Middle frontal gyrus (tissue), 1 donor: ENCODE data around the gene PTGER1.
"Not testable (repeated sequence)": the region's sequence is repeated elsewhere in the genome, so short reads cannot be mapped to it uniquely, and the experiment has no call there.

ENCODE experiments used
- DNase-seq: peaks from one replicate; pipeline ENCODE4 v3.0.0-alpha.2; 2015; ENCODE audit warnings: low spot score; ENCODE audit errors: extremely low spot score

Gene PTGER1

DNA sequence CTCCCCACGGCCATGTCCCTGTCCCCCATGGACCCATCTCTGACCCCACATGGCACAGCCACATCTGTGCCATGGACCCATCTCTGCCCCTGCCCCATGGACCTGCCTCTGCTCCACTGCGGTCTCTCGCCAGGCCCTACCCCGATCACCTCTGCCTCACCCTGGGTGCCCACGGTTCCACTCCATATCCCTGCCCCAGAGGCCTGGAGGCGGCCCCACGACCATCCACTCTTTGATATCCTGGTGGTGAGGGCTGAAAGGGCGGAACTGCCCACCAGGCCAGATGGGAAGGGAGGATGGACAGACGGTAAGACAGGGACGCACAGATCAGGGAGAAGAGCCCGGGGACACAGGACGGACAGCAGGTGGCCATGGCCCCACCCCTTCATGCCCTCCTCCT is 327 bp downstream of the PTGER1 start:
- DNase-seq: no peak

DNA sequence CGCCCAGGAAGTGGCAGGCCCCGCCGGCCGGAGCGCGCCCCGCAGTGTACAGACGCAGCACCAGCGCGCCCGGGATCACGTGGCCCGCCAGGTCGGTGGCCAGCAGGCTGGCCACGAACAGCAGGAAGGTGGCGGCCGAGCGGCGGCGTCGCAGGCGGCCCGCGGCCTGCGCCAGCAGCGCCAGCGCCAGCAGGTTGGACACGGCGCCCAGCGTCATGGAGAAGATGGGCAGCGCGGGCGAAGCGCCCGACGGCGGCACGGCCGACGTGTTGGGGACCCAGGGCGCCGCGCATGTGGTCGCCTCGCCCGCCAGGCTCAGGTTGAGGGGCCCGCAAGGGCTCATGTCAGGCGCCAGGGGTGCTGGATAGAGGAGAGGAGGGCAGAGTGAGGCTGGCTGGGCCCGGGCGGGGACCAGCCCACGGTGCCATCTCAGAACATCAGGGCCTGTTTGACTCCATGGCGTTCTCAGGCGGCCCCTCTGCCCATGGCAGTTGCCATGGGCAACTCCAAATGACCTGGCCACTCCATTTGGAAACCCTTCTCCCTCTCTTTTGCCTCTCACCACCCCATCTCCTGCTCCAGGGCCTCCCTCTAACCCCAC is 1.1 kb downstream of the PTGER1 start:
- DNase-seq: no peak

DNA sequence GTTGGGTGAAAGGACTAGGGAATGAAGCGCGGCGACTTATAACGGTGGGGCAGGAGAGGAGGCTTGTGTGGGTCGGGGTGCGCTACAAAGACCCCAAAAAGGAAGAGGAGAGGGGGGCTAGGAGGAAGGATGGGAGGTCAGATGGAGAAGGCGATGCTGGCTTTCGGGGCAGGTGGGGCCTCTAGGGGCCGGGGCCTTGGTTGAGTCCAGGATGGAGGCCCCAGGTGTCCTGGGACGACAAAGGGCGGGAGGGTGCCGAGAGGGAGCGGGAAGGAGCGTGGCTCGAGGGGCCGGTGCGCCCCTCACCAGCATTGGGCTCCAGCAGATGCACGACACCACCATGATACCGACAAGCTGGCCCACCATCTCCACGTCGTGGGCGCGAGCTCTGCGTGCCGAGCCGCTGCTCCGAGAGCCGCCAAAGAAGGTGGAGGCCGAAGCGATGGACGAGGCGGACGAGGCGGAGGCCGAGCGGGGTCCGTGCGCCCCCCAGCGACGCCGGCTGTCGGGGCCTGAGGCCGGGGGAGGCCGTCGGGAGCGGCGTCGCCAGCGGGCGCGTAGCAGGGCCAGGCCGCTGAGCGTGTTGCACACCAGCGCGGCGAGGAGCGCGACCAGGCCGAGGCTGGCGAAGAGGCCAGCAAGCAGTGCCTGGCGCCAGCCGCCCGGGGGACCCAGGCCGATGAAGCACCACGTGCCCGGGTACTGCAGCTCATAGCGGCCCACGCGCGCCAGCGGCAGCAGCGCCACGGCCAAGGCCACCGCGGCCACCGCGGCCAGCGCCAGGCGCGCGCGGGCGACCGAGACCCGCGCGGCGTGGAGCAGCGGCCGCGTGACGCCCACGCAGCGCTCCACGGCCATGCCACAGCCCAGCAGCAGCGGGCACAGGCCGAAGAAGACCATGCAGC is 1.8 kb downstream of the PTGER1 start:
- no peak for DNase-seq

DNA sequence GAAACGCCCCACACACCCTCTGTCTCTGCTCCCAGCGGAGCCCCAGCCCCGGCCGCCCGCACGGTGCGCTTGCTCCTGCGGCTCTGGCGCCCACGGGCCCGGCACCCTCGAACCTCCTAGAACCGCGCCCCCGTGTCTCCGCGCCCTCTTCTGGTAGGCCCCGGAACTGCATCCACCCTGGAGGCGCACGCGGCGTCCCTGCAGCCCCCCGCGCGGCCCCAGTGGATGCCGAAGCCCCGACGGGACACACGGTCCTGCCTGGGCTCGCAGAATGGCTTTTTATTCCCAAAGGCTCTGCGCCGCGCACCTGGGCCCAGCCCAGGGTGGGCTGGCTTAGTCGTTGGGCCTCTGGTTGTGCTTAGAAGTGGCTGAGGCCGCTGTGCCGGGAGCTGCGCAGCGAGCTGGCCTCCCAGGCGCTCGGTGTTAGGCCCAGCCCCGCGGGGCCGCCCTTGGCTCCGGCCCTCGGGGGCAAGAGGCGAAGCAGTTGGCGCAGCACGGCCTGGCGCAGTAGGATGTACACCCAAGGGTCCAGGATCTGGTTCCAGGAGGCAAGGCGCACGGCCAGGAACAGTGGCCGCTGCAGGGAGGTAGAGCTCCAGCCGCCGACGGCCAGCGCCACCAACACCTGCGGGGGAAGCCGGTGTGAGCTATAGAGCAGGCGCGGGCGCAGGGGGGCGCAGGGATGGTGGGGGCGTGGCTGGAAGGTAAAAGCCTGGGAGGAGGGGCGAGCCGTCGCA is 2.8 kb downstream of the PTGER1 start:
- no peak for DNase-seq

DNA sequence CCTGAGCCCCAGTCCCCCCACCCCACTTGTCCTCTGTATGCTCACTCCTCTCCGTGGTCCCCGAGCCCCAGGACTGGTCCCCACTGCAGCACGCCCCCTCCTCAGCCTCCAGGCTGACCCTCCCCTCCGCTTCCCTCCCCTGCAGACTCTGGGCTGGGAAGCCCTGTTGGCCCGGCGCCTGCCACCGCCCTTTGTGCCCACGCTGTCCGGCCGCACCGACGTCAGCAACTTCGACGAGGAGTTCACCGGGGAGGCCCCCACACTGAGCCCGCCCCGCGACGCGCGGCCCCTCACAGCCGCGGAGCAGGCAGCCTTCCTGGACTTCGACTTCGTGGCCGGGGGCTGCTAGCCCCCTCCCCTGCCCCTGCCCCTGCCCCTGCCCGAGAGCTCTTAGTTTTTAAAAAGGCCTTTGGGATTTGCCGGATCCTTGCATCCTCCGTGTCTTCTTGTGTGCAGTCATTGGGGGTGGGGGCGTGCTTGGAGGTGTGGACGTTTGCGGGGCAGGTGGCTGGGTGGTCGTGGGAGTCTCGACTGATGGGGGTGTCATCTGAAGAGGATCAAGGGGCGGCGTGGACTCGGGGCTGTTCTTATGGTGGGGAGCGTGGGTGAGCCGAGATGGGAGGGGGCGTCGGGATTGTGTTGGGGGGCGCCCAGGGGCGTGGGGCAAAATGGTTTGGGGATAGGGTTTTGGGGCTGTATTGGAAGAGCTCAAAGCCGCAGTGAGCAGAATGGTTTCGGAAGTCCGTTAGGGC is 3.5 kb downstream of the PTGER1 start:
- no peak for DNase-seq

DNA sequence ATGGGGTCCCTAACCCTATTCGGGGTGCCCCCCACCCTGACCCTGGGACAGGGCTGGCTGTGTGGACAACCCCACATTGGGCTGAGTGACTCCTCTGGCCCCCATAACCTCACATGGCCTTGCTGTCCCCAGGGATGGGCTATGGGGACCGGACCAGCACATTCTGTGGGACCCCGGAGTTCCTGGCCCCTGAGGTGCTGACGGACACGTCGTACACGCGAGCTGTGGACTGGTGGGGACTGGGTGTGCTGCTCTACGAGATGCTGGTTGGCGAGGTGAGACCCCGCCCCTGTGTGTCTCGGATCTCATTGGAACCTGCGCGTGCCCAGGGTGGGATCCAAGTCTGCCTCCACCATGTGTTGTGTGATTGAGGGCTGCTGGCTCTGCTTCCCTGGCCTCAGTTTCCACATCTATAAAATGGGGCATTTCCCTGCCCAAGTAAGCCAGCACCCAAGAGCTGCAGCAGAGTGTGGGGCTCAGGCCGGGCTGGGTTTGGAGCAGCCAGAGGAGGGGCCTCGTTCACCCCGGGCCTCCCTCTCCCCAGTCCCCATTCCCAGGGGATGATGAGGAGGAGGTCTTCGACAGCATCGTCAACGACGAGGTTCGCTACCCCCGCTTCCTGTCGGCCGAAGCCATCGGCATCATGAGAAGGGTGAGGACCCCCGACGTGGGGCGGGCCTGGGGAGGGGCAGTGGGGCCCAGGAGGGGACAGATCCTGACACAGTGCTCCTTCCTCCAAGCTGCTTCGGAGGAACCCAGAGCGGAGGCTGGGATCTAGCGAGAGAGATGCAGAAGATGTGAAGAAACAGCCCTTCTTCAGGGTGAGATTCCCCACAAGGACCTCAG is 4.9 kb downstream of the PTGER1 start:
- no peak for DNase-seq

DNA sequence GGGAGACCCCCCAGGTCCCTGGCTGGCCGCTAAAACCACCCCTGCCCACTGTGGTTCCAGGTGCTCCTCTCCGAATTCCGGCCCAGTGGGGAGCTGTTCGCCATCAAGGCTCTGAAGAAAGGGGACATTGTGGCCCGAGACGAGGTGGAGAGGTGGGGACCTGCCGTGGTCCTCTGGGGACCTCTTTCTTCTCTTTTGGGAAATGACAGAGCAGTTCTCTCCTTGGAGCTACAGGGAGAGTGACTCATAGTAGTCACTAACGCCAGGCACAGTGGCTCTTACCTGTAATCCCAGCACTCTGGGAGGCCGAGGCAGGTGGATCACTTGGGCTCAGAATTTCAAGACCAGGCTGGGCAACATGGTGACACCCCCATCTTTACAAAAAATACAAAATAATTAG is 7.3 kb downstream of the PTGER1 start:
- no peak for DNase-seq

DNA sequence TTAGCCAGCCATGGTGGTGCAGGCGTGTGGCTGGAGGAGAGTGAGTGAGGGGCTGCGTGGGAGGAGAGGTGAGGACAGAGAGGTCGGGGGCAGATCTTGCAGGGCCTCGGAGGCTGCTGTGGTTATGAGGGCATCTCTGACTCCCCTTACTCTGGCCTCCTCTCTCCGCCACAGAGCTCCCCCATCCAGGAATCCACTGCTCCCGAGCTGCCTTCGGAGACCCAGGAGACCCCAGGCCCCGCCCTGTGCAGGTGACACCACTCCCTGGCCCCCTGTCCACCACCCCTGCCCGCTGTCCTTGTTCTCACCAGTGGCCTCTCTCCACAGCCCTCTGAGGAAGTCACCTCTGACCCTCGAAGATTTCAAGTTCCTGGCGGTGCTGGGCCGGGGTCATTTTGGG is 7.8 kb downstream of the PTGER1 start:
- no peak for DNase-seq

DNA sequence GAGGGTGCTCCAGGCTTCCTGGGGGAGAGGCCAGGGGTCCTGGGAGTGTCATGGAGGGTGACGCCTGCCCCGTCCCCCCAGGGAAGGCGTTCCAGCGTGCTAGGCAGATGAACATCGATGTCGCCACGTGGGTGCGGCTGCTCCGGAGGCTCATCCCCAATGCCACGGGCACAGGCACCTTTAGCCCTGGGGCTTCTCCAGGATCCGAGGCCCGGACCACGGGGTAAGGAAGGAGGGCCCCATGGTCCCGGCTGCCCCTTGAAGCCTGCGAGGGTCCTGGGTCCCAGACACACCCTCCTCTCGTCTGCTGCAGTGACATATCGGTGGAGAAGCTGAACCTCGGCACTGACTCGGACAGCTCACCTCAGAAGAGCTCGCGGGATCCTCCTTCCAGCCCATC is 11.4 kb downstream of the PTGER1 start:
- DNase-seq: no peak

DNA sequence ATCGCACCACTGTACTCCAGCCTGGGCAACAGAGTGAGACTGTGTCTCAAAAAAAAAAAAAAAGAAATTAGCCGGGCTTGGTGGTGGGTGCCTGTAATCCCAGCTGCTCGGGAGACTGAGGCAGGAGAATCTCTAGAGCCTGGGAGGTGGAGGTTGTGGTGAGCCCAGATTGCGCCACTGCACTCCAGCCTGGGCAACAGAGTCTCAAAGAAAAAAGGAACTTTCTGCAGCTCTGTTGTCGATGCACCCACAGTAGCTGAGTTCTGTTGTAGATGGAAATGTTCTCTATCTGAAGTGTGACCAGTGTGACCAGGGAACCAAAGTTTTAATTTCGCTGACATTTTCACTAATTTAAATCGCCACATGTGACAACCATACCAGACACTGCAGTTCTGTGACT is 12.8 kb downstream of the PTGER1 start:
- DNase-seq: not testable (repeated sequence)

DNA sequence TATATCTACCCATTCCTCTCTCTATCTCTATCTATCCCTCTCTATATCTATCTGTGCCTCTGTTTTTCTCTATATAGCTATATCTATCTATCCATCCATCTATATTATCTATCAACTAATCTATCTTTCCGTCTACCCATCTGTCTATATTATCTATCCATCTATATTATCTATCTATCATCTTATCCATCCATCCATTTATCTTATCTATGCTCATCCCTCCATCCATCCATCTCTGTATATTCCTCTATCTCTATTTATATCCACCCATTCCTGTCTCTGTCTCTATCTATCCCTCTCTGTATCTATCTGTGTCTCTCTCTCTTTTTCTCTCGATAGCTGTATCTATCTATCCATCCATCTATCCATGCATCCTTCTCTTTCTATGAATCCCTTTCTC is 14.2 kb downstream of the PTGER1 start:
- no peak for DNase-seq

DNA sequence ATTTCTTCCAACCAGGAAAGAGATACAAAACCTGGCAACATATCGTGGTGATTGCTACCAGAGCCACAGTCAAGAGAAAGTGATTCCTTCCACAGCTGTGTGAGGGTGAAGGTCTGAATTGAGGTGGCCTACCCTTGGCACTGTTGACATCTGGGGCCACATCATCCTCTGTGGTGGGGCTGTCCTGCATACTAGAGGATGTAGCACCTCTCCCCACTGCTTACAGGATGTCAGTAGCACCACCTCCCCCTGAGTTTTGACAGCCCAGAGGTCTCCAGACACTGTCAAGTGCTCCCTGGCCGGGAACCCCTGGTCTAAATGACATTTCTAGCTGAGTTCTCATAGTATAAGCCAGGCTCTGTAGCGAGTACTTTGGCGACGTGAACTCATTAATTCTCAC is 15.5 kb downstream of the PTGER1 start:
- DNase-seq: no peak

DNA sequence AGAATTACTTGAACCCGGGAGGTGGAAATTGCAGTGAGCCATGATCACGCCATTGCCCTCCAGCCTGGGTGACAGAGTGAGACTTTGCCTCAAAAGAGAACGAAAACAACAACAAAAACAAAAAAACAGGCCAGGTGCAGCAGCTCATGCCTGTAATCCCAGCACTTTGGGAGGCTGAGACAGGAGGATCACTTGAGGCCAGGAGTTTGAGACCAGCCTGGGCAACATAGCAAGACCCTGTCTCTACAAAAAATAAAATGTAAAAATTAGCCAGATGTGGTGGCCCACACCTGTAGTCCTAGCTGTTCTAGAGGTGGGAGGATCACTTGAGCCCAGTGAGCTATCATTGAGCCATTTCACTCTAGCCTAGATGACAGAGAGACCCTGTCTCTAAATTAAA is 22.9 kb downstream of the PTGER1 start:
- not testable (repeated sequence) for DNase-seq

DNA sequence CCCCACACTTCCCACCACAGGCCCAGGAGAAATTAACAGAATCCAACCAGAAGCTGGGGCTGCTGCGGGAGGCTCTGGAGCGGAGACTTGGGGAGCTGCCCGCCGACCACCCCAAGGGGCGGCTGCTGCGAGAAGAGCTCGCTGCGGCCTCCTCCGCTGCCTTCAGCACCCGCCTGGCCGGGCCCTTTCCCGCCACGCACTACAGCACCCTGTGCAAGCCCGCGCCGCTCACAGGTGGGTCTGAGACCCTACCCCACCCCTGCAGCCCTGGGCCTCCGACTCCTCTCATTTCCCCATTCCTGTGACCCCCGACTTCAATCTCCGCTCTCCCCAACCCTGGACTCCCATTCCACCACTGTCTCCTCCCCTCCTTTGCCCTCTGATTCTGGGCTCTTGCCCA is 24.3 kb downstream of the PTGER1 start:
- DNase-seq: no peak

DNA sequence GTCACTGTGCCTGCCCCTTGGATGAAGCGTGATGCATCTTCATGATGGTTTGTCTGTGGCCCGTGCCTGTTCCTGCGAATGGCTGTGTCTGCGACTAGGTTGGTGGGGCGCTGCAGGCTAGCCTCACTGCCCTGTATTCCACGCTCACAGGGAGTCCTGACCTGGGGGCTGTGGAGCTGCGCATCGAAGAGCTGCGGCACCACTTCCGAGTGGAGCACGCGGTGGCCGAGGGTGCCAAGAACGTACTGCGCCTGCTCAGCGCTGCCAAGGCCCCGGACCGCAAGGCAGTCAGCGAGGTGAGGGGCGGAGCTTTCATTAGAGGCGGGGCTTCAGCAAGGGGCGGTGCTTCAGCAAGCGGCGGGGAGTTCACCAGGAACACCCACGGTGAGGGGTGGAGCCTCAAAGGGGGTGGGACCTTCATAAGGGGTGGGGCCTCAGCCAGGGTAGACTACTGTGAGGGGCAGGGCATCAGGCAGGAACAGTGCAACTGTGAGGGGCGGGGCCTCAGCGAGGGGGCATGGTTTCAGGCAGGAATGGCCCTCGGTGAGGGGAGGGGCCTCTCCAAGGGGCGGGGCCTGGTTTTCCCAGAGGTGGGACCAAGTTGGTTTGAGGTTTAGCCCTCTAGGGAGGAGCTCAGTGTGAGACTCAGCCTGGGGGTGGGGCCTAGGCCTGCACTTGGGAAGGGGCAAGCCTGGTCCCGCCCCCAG is 24.8 kb downstream of the PTGER1 start:
- DNase-seq: no peak

DNA sequence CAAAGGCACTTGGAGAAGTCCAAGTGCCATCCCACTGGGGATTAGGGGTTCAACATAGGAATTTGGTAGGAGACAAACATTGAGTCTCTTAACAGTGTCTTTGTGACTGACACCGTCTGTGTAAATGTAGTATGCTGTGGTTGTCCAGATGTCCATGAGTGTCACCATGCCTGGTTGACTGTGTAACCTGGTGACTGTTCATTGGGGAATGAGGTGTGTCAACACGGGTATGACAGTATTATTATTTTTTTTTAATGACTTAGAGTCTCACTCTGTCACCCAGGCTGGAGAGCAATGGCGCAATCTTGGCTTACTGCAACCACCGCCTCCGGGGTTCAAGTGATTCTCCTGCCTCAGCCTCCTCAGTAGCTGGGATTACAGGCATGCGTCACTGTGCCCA is 25.8 kb downstream of the PTGER1 start:
- DNase-seq: no peak

DNA sequence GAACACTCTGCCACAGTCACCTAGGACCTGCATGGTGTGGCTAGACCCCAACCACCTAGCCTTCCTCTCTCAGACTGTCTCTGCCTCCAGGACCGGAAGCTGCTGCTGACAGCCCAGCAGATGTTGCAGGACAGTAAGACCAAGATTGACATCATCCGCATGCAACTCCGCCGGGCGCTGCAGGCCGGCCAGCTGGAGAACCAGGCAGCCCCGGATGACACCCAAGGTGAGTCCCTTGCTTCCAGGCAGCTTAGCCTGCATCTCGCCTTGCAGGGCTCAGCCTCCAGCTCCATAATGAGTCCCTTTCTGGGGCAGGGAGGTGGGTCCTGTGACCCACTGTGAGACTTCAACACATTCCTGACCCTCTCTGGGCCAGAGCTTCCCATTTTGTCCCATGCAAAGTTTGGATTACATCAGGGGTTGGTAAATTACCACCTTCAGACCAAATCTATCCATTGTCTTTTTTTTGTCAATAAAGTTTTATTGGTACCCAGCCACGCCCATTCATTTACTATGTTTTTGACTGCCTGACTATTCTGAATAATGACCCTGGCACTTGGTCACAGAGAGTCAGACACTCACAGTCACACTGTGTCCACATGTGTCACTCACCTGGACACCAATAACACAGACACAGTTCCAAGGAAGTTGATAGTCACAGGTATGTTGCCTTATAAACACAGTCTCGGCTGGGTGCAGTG is 28.7 kb downstream of the PTGER1 start:
- DNase-seq: no peak

DNA sequence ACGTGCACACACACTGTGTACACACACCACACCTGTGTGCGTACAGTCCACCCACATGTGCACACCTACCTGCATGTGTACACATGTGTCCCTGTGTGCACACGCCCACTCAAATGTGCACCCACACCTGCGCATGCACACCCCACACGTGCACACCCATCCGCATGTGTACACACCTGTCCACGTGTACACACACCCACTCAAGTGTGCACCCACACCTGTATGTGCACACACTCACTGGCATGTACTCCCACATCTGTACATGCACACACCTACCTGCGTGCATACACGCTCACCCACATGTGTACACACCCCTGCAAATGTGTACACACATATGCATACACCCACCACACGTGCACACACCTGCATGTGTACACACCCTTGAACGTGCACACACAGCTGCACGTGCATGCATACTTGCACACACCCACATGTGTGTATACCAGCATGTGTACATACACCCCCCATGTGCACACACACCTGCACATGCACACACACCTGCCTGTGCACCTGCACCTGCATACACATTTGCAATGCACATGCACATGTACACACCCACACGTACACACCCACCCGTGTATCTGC is 31.4 kb downstream of the PTGER1 start:
- no peak for DNase-seq
